Natural killer cell (primary cell): Measurements from ENCODE around the gene TULP4. TPM values are rescaled to one million over a fixed set of nuclear protein-coding genes. Genes with fewer than 3 reads are reported as not detected.

Experiments
- ATAC-seq, 3 donors: fragments of 150-1000 bp in 2 of 3; fragments of 200-7000 bp in 1 of 3; cut with Tn5 transposase; 1 replicate in 1 of 3; 2 replicates in 2 of 3; pipeline ENCODE4 v1.10.0; 2021; ENCODE audit warnings: mild to moderate bottlenecking in 2 of 3, moderate library complexity in 2 of 3
- DNase-seq, 2 donors: peaks; one replicate each; pipeline versions ENCODE4 v3.0.0 to v3.0.0-alpha.2; 2013 to 2021; ENCODE audit warnings: mixed read lengths in 1 of 2
- H3K27ac ChIP-seq: one replicate; pipeline ENCODE4 v1.5.1; 2013; ENCODE audit warnings: mild to moderate bottlenecking, low read length
- H3K27me3 ChIP-seq: one replicate; pipeline ENCODE4 v1.6.1; 2013; ENCODE audit warnings: low read length; ENCODE audit not compliant: control insufficient read depth, insufficient read depth
- H3K36me3 ChIP-seq: one replicate; pipeline ENCODE4 v1.6.1; 2013; ENCODE audit warnings: low read length; ENCODE audit not compliant: control insufficient read depth, insufficient read depth
- H3K4me1 ChIP-seq: one replicate; pipeline ENCODE4 v1.6.1; 2013; ENCODE audit warnings: low read length; ENCODE audit not compliant: control insufficient read depth, insufficient read depth
- H3K4me3 ChIP-seq: one replicate; pipeline ENCODE4 v1.5.1; 2013; ENCODE audit warnings: low read length
- H3K9me3 ChIP-seq: one replicate; pipeline ENCODE4 v1.6.1; 2013; ENCODE audit warnings: low read length; ENCODE audit not compliant: control insufficient read depth, insufficient read depth
- H3K27ac Mint-ChIP-seq, 2 donors: one replicate each; pipeline ENCODE4 v1.8.0; 2022; ENCODE audit warnings: mild to moderate bottlenecking in 2 of 2, mixed read lengths in 2 of 2, moderate library complexity in 1 of 2
- H3K27me3 Mint-ChIP-seq, 2 donors: one replicate each; pipeline ENCODE4 v1.8.0; 2022; ENCODE audit warnings: low read depth in 2 of 2, mixed read lengths in 2 of 2
- H3K36me3 Mint-ChIP-seq: one replicate; pipeline ENCODE4 v1.8.0; 2022; ENCODE audit warnings: mixed read lengths
- H3K4me1 Mint-ChIP-seq, 2 donors: one replicate each; pipeline ENCODE4 v1.8.0; 2022; ENCODE audit warnings: mixed read lengths in 2 of 2
- H3K4me3 Mint-ChIP-seq: one replicate; pipeline ENCODE4 v1.8.0; 2022; ENCODE audit warnings: mild to moderate bottlenecking, moderate library complexity, mixed read lengths
- H3K9me3 Mint-ChIP-seq, 2 donors: one replicate each; pipeline ENCODE4 v1.8.0; 2022; ENCODE audit warnings: mixed read lengths in 2 of 2
- CTCF ChIP-seq: fragments of 200-600 bp; IDR thresholded peaks from one replicate; pipeline ENCODE4 v1.8.0; 2022; ENCODE audit warnings: antibody characterized with exemption
- WGBS: methylation state at CpG from one replicate; pipeline ENCODE4 v1.1.7; 2013; ENCODE audit warnings: missing lambda C conversion rate; ENCODE audit not compliant: insufficient coverage; 5-methylcytosine and 5-hydroxymethylcytosine counted together
- intact Hi-C: fragments of 100-400 bp; cut with micrococcal nuclease; formaldehyde crosslinking; loops from one replicate; pipeline ENCODE4 v1.14.2; 2022
- total RNA-seq, 4 donors: library from RNA; stranded (reverse); fragments of 120-200 nt in 1 of 4; gene quantifications; one replicate each; pipeline versions ENCODE4 v1.2.3 to v1.2.4, GENCODE V29; 2013 to 2022

The TULP4 gene
- total RNA-seq, 3 donors from 2014 or later (not counting 1 experiment from before 2014, with no cell fraction given), result 75.2 to 89.5 (median 88.3) TPM

DNA sequence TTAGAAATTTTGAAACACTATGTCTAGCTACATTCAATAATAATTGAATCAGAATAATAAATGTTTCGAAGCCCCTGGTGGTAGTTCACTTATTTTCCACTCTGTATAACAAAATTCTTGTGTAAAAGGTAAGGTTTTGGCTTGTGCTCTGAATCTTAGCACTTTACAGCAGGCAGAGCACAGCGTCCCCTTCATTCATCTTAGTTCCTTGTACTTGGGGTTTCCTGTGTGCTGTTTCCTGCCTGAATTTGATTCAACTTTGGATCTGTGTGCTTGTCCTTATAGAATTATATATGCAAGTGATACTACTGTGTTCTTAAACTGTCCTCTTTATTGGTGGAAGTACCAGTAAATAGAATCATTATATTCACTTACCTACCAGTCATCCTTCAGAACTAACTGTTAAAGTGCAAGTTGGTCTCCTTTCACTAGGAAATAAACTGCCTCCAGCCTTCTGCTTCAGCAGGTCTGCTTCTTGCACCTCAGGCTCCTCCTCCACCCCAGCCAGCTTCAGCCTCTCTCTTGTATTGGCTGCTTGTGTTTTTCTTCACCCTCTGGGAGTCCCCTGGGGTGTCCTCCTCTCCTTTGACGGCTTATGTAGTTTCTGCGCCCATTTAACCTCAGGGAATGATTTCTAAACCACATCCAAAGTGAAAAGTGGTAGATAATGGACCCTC is 28.8 kb upstream of the TULP4 start:
- H3K27ac ChIP-seq, result no peak overlapping the region
- no peak for TF ChIP-seq CTCF
- intact Hi-C loops, result no loop called here
- peaks cover 8% of the 10 kb centered on the region for H3K4me1 ChIP-seq
- Mint-ChIP-seq H3K36me3 (no peaks in the 10 kb centered on the region), H3K9me3 (no peaks in the 10 kb centered on the region), H3K27ac (peak overlapping the region; percentile 52 to 89), H3K4me3 (no peak overlapping the region), H3K27me3 (no peaks in the 10 kb centered on the region), H3K4me1 (peaks cover 34 to 40% of the 10 kb centered on the region in 2 donors)
- ATAC-seq (peak; percentile 60 to 86 (median 71)), DNase-seq (peak in 1 of 2 donors; percentile 58)
- H3K36me3 ChIP-seq, result peaks cover 1% of the 10 kb centered on the region
- H3K9me3 ChIP-seq, result no peaks in the 10 kb centered on the region
- H3K27me3 ChIP-seq, result no peaks in the 10 kb centered on the region
- 17% methylated on average over 1 of the region's 4 CpGs for WGBS
- H3K4me3 ChIP-seq, result no peak overlapping the region

GRCh38 chr6:158284007-158284875 is 28.0 kb upstream of the TULP4 start:
- Histone ChIP-seq H3K4me1 (peaks cover 8% of the 10 kb centered on the region), H3K36me3 (peaks cover 1% of the 10 kb centered on the region), H3K9me3 (no peaks in the 10 kb centered on the region), H3K4me3 (no peak overlapping the region), H3K27me3 (no peaks in the 10 kb centered on the region), H3K27ac (peak overlapping the region; percentile 10)
- no peaks in the 10 kb centered on the region for H3K9me3 Mint-ChIP-seq
- H3K36me3 Mint-ChIP-seq, result no peaks in the 10 kb centered on the region
- 79% methylated on average over 11 of the region's 11 CpGs for WGBS
- H3K4me1 Mint-ChIP-seq, result peaks cover 32 to 37% of the 10 kb centered on the region in 2 donors
- peak; percentile 37 to 64 (median 60) for ATAC-seq
- peak in 1 of 2 donors; percentile 61 for DNase-seq
- no peaks in the 10 kb centered on the region for H3K27me3 Mint-ChIP-seq
- intact Hi-C loops, result no loop called here
- H3K4me3 Mint-ChIP-seq, result peak overlapping the region; percentile 29
- TF ChIP-seq CTCF, result no peak
- H3K27ac Mint-ChIP-seq, result peak overlapping the region; percentile 52 to 89

DNA sequence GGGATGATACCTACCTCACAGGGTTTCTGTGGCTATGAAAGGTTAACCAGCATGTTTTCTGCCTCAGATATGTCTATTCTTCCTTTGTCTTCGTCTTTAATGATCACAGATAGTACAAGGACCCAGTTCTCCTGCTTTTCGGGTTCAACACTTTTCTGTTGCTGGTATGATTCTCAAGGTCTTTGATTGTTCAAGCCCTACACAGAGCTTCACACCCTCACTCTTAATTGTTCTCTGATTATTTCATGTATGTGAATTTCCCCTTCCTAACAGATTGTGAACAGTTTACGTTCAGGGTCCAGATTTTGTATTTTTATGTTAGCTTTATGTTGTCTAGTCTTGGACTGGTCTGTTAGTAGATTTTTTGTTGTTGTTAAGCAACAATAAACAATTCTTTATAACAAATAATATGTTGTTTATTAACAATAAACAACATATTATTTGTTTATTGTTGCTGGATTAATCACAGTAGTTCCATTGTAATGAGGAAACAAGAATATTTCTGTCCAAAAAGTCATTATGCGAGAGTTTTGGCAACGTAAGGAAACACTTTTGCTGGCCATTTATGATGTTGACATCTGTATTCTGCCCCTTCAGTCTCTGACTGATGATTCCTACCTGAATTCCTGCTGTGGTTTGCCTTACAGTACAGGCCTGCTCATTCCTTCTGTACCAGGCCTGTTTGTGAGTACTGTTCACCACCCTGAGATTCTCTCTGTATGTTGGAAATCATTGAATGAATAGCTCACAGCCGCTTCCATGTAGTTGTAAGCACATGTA is 27.2 kb upstream of the TULP4 start:
- no peaks in the 10 kb centered on the region for H3K9me3 Mint-ChIP-seq
- no peak for TF ChIP-seq CTCF
- ATAC-seq, result peak in 2 of 3 donors; percentile 16 to 41
- no peak for DNase-seq
- intact Hi-C loops, result no loop called here
- Histone ChIP-seq H3K36me3 (peaks cover 1% of the 10 kb centered on the region), H3K4me3 (no peak overlapping the region), H3K4me1 (peaks cover 15% of the 10 kb centered on the region), H3K27ac (peak overlapping the region; percentile 10), H3K9me3 (no peaks in the 10 kb centered on the region), H3K27me3 (no peaks in the 10 kb centered on the region)
- 83% methylated on average over 5 of the region's 6 CpGs for WGBS
- no peak overlapping the region for H3K4me3 Mint-ChIP-seq
- H3K4me1 Mint-ChIP-seq, result peaks cover 39 to 43% of the 10 kb centered on the region in 2 donors
- no peaks in the 10 kb centered on the region for H3K27me3 Mint-ChIP-seq
- peak overlapping the region; percentile 52 to 89 for H3K27ac Mint-ChIP-seq
- no peaks in the 10 kb centered on the region for H3K36me3 Mint-ChIP-seq
